Lower lobe of right lung (tissue), 2 donors: ENCODE data around the gene NDST1. TPM values are rescaled to one million over a fixed set of nuclear protein-coding genes. Genes with fewer than 3 reads are reported as not detected.

Experiments
- ATAC-seq, 2 donors: fragments of 200-7000 bp; cut with Tn5 transposase; one replicate each; pipeline ENCODE4 v1.9.1; 2020 to 2022; ENCODE audit warnings: mild to moderate bottlenecking in 2 of 2, moderate library complexity in 2 of 2
- DNase-seq: peaks from one replicate; pipeline ENCODE4 v3.0.0-alpha.2; 2020
- H3K27ac ChIP-seq: fragments of 200-600 bp; one replicate; pipeline ENCODE4 v1.8.0; 2022
- H3K27me3 ChIP-seq: fragments of 200-600 bp; one replicate; pipeline ENCODE4 v1.8.0; 2022; ENCODE audit warnings: low read depth
- H3K36me3 ChIP-seq: fragments of 200-600 bp; one replicate; pipeline ENCODE4 v1.8.0; 2022; ENCODE audit warnings: mild to moderate bottlenecking
- H3K4me1 ChIP-seq: fragments of 200-600 bp; one replicate; pipeline ENCODE4 v1.8.0; 2022
- H3K4me3 ChIP-seq: fragments of 200-600 bp; one replicate; pipeline ENCODE4 v1.8.0; 2022; ENCODE audit warnings: mild to moderate bottlenecking
- H3K9me3 ChIP-seq: fragments of 200-600 bp; one replicate; pipeline ENCODE4 v1.8.0; 2022
- intact Hi-C: fragments of 100-400 bp; cut with DNase I; formaldehyde crosslinking; loops from one replicate; pipeline ENCODE4 v1.11.0; 2022
- total RNA-seq: library from RNA; stranded (reverse); fragmentation: NEBNext Ultra II Directional; extraction: Animal tissue kit (Norgen Biotek cat#: 25700); gene quantifications from one replicate; pipeline ENCODE4 v1.2.1, GENCODE V29; 2021
- TF ChIP-seq, protein P1 (sequence below): fragments of 200-600 bp; IDR thresholded peaks from one replicate; pipeline ENCODE4 v1.8.0; 2022; ENCODE audit warnings: antibody characterized with exemption, mild to moderate bottlenecking
- donor health status: DM: no; HTN: yes; CAD: no; lungs with severe emphysema.

NDST1 gene
- total RNA-seq, 1 donor from 2014 or later = 117 TPM

DNA sequence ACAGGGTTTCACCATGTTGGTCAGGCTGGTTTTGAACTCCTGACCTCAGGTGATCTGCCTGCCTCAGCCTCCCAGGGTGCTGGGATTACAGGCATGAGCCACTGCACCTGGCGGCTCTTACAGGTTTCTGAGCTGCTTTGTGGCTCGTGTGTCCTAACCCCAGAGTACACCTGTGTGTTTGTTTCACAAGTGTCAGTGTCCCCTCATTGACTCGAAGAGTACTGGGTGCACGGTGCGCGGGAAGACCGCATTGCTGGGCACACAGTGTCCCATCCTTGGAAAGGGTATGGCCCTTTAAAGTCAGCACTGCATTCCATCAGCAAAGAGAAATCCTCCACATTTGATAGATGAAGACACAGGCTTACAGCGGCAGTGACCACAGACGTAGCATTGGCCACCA, 23.8 kb downstream of the NDST1 start:
- peaks cover 95% of the 10 kb centered on the region for H3K36me3 ChIP-seq
- TF ChIP-seq, protein P1, sequence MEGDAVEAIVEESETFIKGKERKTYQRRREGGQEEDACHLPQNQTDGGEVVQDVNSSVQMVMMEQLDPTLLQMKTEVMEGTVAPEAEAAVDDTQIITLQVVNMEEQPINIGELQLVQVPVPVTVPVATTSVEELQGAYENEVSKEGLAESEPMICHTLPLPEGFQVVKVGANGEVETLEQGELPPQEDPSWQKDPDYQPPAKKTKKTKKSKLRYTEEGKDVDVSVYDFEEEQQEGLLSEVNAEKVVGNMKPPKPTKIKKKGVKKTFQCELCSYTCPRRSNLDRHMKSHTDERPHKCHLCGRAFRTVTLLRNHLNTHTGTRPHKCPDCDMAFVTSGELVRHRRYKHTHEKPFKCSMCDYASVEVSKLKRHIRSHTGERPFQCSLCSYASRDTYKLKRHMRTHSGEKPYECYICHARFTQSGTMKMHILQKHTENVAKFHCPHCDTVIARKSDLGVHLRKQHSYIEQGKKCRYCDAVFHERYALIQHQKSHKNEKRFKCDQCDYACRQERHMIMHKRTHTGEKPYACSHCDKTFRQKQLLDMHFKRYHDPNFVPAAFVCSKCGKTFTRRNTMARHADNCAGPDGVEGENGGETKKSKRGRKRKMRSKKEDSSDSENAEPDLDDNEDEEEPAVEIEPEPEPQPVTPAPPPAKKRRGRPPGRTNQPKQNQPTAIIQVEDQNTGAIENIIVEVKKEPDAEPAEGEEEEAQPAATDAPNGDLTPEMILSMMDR = no peak

DNA sequence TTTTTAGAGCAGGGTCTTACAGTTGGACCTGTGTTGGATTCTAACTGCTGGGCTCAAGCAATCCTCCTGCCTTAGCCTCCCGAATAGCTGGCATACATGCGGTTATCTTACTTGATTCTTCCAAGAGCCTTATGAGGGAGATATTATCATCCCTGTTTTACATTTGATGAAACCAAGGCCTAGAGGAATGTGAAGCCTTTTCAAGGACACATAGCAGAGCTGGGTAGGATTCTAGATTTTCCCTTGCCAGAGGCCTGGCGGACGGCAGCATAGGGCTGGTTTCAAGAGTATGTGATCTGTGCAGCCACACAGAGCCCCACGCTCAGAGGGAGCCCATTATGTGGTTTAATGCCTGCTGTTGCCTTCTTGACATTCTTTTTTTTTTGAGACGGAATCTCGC, 24.2 kb downstream of the NDST1 start:
- Histone ChIP-seq H3K27me3 (no peaks in the 10 kb centered on the region), H3K4me1 (peaks cover 16% of the 10 kb centered on the region), H3K36me3 (peaks cover 95% of the 10 kb centered on the region), H3K27ac (no peak overlapping the region), H3K9me3 (no peaks in the 10 kb centered on the region), H3K4me3 (no peak overlapping the region)
- DNase-seq = no peak
- TF ChIP-seq, protein P1 = no peak
- intact Hi-C loops = no loop called here
- ATAC-seq = no peak

More for the DNA sequence above, 23.8 kb downstream of the NDST1 start:
- ATAC-seq (no peak), DNase-seq (no peak)
- intact Hi-C loops = no loop called here
- Histone ChIP-seq H3K27ac (no peak overlapping the region), H3K4me1 (peaks cover 16% of the 10 kb centered on the region), H3K27me3 (no peaks in the 10 kb centered on the region), H3K4me3 (no peak overlapping the region), H3K9me3 (no peaks in the 10 kb centered on the region)

DNA sequence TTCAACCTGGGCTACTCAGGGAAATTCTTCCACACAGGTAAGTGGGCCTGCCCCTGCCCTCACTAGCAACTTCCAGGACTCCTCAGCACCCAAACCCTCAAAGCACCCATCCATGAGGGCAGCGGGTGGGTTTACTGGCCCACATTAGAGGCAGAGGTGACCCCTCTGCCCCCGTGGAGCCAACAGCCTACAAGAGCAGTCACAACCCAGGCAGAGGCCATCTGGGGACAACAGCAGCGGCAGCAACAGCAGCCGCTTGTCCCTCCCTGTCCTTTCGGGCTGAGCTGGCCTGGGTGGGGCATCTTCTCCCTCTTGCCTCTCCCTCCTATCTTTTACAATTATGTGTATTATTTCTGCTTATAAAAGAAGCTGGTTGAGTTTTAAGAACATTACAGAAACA, 25.1 kb downstream of the NDST1 start:
- H3K36me3 ChIP-seq = peaks cover 95% of the 10 kb centered on the region
- intact Hi-C loops = no loop called here

GRCh38 chr5:150534811-150535210, 26.9 kb downstream of the NDST1 start:
- Histone ChIP-seq H3K36me3 (peaks cover 98% of the 10 kb centered on the region), H3K27ac (no peak overlapping the region)
- no peak for DNase-seq

More for the DNA sequence above, 25.1 kb downstream of the NDST1 start:
- ATAC-seq (peak in 1 of 2 donors; percentile 23), DNase-seq (no peak)
- Histone ChIP-seq H3K27me3 (no peaks in the 10 kb centered on the region), H3K27ac (no peak overlapping the region), H3K4me3 (no peak overlapping the region), H3K9me3 (no peaks in the 10 kb centered on the region), H3K4me1 (peaks cover 16% of the 10 kb centered on the region)
- TF ChIP-seq, protein P1 = no peak

GRCh38 chr5:150535611-150536010, 27.7 kb downstream of the NDST1 start:
- TF ChIP-seq, protein P1 = no peak
- peaks cover 100% of the 10 kb centered on the region for H3K36me3 ChIP-seq
- H3K9me3 ChIP-seq = no peaks in the 10 kb centered on the region
- ATAC-seq = no peak
- no peaks in the 10 kb centered on the region for H3K27me3 ChIP-seq
- H3K4me1 ChIP-seq = peaks cover 11% of the 10 kb centered on the region
- no peak overlapping the region for H3K4me3 ChIP-seq
- H3K27ac ChIP-seq = no peak overlapping the region
- intact Hi-C loops = no loop called here
- DNase-seq = no peak

More at GRCh38 chr5:150534811-150535210, 26.9 kb downstream of the NDST1 start:
- ATAC-seq = no peak
- H3K9me3 ChIP-seq = no peaks in the 10 kb centered on the region
- H3K4me3 ChIP-seq = no peak overlapping the region
- peaks cover 7% of the 10 kb centered on the region for H3K4me1 ChIP-seq
- no peaks in the 10 kb centered on the region for H3K27me3 ChIP-seq
- intact Hi-C loops = no loop called here
- TF ChIP-seq, protein P1 = no peak
